HT-29 (cell line): ENCODE data around the gene PLXNB2. TPM values are rescaled to one million over a fixed set of nuclear protein-coding genes. Genes with fewer than 3 reads are reported as not detected.
"Not testable (repeated sequence)": the region's sequence is repeated elsewhere in the genome, so short reads cannot be mapped to it uniquely, and the experiment has no call there.

Experiments
- DNase-seq: peaks from one replicate; pipeline ENCODE4 v3.0.0-alpha.2; 2015; ENCODE audit warnings: low spot score
- total RNA-seq: library from RNA; depleted of rRNA; stranded (reverse); fragments of >200 nt; shearing (Covaris generic); gene quantifications from 2 replicates; pipeline ENCODE4 v1.2.3, GENCODE V29; 2014

Gene PLXNB2
- total RNA-seq, 1 experiment from 2014 or later: 247 TPM

DNA sequence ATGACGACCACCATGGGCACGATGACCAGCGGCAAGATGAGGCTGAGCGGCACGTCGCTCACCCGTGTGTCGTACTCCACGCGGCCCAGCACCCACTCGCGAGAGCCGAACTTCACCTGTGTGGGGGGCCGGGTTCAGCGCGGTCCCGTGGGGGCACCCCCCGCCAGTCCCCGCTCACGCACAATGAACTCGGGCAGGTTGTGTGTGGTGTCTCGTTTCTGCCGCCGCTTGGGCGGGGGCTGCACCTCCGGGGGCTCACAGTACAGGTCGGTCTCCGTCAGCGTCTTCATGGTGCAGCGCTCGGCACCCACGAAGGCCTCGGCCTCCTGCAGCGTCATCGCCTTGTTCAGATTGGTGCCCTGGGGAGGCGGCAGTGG is 26.1 kb downstream of the PLXNB2 start:
- no peak for DNase-seq

DNA sequence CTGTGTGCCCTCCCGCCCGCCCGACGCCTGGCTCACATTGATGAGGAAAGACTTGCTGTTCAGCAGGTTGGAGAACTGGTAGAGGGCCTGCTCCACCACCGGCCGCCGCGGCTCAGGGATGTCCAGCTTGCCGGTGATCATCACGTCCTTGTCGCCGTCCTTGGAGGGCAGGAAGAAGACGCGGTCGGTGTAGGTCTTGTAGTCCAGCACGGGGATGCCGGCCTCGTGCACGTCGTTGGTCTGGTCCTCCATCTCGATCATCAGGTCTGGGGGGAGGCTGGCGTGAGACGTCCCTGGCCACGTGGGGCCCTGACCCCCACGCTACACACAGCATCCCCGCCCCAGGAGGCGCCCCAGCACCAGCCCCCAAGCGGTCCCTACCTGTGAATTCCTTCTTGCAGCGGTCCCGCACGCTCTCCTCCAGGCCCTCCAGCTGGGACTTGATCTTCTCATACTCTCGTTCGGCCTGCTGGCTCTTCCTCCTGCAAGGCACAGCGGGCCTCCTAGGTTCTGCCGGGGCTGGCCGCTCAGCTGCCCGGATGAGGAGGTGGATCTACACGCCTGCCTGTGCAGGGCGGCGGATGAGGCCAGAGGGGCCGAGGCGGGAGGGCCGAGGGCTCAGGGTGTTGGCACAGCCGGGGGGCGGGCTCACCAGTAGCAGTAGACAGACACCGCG is 26.6 kb downstream of the PLXNB2 start:
- no peak for DNase-seq

DNA sequence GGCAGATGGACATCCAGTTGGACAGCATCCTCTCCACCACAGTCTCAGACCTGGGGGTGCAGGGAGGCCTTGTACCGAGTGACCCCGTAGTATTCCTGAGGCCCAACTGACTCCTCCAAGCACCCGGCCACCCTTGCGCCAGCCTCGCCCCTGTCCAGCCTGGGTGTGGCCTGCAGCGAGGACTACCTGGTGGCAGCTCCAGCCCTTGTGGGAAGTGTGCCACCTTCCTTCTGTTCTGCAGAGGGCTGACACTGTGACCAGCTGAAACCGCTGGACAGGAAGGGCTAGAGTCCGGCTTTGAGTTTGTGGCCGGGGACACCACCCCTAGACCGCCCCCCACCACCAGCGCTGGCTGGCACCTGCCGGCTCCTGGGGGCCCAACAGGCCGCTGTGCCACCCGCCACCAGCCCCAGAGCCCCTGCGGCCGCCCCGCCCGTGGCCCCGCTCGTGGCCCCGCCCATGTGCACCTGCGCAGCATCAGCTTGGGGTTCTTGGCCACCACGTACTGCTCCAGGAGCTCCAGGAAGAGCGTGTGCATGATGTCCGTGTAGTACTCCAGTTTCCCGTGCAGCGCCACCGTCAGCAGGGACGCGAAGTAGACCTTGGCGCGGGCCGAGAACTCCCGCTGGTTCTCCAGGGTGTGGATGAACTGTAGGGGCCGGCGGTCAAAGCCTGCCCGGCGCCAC is 27.3 kb downstream of the PLXNB2 start:
- no peak for DNase-seq

DNA sequence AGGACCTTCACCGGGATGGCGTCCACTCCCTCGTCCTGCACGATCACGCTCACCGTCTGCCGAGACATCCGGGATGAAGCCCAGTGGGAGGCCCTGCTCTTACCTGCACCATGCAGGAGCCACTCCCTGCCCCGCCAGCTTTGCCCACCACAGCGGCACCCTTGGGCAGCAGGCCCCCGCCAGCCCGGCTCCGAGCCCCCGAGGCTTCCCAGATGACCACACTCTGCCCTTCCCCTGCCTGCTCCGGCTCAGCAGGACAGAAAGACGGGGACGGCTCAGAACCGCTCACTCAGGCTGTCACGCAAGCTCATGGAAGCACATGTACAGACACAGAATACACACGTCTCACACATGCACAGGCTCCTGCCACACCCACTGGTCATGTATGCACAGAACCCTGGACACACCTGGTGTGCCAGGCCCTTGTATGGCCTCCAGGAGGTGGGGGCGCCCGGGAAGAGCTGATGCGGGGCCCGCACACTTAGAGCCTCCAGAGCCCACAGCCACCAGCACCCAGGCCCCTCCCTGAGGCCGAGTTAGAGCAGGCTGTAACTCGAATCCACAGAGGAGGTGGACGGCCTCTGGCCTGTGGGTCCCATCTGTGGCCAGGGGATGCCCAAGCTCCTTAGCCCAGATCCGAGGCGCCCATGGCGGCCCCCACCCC is 28.4 kb downstream of the PLXNB2 start:
- no peak for DNase-seq

DNA sequence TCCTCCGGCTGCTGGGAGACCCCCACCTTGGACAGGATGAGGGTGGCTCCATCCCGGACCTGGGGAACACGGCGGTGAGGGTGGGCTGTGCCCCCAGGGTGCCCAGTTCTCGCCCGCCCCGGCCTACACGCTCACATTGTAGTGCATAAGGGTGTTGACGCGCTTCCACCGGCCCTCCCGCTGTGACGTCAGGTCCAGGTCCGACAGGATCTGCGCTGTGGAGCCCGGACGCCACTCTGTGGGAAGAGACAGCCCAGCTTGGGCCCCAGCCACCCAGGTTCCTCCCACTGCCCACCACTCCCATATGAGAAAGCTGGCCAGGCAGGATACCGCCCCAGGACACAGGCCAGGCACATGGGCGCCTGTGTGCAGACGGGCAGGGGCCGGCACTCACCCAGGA is 29.0 kb downstream of the PLXNB2 start:
- DNase-seq: no peak

DNA sequence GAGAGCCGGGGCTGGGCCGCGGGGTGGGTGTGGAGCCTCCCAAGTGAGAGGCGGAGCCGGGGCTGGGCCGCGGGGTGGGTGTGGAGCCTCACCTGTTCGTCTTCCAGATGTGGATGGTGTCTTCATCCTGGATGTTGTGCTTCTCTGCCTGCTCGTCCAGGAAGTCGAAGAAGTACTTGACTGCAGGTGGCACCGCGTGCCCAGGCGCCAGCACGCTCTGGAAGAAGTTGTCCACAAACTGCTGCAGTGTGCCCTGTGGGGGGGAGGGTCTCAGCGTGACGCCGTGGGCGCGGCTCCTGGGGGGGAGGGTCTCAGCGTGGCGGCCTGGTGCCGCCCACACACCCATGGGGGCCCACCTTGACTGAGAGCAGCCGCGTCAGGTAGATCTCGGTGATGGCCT is 29.7 kb downstream of the PLXNB2 start:
- no peak for DNase-seq

DNA sequence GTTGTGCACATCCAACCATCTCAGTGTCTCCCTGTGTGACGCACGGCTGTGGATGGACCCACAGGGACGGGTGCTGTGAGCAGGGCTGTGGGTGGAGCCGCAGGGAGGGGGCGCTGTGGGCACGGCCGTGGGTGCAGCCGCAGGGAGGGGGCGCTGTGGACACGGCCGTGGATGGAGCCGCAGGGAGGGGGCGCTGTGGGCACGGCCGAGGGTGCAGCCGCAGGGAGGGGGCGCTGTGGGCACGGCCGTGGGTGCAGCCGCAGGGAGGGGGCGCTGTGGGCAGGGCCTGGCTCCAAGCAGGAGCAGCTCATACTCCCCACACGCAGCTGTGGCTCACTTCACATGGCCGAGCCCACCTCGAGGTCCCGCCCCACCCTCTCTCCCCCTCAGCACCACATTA is 31.3 kb downstream of the PLXNB2 start:
- DNase-seq: peak; percentile 59

DNA sequence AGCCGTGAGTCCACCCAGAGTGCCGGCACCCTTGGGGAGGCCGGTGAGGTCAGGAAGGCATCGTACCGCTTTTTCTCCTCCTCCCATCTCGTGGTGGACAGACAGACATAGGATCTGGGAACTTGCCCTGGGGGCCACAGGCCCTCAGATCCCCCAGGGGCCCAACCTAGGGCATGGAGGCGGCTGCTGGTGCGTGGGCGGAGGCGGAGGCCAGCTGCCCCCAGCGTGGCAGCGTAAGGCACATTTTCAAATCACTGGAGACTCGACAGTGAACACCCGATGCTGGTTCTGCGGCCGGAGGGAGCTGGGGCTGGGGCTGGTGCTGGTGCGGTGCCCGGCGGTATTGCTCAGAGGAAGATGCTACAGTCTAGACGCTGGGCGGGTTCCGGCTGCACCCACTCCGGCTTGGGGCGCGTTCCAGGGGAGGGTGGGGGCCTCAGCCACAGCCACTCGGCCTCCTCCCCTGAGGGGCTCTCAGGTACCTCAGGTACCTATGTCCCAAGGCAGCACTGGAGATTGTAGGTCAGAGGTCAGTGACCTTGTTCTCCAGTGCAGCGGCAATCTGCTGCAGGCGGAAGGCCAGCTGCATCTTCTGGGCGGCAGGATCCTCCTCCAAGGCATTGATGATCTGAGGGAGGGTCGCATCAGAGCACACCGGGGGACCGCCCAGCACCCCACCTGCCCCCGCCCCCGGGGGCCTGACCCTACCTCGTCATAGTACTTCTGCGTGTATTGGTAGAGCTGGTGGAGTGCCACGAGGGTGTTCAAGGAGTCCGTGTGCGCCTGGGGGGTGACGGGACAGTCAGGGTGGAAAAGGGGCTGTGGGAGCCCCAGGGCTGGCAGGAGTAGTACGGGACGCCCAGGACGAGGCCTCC is 32.0 kb downstream of the PLXNB2 start:
- DNase-seq: no peak

DNA sequence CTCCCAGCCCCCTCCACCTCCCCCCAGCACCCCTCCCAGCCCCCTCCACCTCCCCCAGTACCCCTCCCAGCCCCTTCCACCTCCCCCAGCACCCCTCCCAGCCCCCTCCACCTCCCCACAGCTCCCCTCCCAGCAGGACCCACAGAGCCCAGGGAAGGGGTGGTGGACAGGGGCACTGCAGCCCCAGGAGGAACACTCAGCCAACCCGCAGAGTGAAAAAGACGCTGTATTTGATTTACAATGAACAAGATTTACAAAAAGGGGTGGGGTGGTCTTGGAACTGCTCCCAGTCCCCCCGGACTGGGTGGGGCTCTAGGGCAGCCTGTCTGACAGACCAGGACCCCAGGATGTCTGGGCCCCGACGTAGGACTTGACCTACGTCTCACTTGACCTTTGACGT is 32.7 kb downstream of the PLXNB2 start:
- no peak for DNase-seq

DNA sequence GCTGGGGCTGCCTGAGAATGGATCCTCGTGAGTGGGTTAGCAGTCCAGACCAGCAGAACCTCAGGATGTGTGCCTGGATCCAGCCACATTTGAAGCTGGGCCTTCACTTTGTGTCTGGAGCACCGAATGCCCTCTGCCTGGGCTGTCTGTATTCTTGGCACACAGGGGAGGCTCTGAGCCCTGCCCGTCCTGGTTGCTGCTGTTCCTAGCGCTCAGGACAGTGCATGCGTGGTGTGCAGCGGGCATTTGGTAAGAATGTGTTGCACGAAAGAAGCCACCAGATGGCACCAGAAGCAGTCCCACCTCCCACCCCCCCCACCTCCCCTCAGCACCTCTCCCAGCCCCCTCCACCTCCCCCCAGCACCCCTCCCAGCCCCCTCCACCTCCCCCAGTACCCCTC is 33.1 kb downstream of the PLXNB2 start:
- no peak for DNase-seq

DNA sequence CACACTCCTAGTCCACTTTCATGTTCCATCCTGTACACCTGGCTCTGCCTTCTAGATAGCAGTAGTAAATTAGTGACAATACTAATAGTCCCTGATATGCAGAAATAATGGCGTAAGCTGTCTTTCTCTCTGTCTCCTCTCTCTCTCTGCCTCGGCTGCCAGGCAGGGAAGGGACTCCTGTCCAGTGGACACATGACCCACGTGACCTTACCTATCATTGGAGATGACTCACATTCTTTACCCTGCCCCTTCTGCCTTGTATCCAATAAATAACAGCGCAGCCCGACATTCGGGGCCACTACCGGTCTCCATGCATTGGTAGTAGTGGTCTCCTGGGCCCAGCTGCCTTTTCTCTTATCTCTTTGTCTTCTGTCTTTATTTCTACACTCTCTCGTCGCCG is 33.7 kb downstream of the PLXNB2 start:
- DNase-seq: not testable (repeated sequence)

DNA sequence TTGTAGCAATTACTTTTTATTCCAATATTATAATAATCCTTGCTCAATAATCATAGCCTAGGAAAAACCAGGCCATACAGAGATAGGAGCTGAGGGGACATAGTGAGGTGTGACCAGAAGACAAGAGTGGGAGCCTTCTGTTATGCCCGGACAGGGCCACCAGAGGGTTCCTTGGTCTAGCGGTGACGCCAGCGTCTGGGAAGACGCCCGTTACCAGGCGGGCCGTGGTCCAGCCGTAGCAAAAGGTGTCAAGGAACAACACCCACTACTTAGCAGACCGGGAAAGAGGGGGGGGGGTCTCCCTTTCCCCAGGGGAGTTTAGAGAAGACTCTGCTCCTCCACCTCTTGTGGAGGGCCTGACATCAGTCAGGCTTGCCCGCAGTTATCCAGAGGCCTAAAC is 34.1 kb downstream of the PLXNB2 start:
- DNase-seq: not testable (repeated sequence)

DNA sequence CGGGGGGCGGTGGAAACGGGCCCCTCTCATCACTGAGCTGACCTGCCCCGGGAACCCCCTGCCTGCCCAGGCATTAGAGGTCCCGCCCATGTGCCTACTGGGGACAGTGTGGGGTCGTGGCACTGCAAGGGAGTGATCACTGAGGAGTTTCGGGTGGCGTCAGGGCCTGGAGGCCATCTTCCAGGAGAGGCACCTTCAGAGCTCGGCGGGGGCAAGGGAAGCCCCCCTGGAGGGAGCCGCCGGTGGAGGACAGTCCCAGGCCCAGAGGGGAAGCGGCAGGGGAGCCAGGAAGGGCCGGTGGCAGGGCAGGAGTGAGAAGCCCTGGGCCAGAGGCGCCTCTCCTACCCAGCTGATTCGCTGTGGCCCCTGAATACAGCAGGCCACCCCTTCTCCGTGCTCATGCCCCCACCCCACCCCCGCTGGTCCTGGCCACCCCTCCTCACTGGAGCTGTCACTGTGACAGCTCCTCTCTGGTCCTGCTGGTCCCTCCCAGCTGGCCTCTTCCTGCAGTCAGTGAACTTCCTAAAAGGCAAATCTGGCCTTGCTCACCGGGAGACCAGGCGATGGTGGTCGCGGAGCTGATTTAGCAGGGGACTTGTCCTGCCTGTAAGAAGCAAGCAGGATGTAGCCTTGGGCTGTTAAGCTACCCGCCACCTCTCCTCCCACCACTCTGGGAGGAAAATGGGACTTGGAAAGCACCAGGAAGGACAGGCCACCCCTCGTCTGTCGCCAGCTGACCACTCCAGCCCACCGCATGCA is 35.2 kb downstream of the PLXNB2 start:
- DNase-seq: no peak

DNA sequence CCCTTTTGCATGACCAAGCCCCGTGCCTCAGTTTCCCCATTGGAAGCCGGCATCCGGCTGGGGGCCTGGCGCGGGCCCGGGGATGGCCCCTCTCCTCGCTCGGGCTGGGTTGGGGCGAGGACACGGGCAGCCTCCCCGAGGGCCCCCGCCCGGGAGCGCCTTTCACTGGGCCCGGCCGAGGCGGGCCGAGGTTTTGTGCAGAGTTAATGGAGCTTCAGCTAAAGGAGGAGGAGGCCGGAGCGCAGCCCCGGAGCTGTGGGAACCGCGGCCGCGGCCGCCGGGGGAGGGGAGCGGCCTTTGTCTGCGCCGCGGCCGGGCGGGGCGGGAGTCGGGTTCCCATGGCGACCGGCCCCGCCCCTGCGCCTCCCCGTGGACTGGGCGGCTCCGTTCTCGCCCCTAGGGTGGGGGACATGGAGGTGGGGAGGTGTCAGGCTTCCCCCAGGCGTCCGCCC is 35.9 kb downstream of the PLXNB2 start:
- peak; percentile 61 for DNase-seq

DNA sequence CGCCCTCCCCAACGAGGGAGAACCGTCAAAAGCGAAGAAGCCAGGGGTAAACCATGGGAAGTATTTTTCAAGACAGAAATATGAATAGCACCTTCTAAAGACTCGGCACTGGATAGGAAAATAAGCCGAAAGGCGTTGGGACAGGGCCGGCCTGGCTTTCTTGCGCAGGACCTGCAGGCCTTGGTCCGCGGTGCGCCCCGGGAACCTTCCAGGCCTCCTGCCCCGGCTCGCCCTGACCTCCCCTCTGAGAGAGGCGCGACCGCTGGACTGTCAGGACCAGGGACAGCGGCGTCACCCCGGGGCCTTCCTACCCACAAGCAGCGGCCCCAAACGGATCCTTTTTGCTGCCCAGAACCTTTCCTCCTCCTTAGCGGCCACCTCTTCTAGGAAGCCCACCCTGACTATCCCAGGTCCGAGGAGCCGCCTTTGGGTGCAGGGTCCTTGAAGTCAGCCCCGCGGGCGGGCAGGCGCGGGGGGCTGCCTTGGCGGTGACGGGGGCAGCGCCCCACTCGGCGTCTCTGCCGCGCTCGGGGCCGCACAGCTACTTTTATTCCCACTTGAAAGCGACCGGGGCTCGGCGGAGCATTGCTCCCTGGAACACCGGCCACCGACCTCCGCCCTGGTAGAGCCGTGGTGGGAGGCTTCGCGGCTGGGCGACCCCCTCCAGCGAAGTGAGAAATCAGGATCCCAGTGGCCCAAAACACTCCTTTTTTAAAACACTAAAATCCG is 36.6 kb downstream of the PLXNB2 start:
- DNase-seq: no peak

DNA sequence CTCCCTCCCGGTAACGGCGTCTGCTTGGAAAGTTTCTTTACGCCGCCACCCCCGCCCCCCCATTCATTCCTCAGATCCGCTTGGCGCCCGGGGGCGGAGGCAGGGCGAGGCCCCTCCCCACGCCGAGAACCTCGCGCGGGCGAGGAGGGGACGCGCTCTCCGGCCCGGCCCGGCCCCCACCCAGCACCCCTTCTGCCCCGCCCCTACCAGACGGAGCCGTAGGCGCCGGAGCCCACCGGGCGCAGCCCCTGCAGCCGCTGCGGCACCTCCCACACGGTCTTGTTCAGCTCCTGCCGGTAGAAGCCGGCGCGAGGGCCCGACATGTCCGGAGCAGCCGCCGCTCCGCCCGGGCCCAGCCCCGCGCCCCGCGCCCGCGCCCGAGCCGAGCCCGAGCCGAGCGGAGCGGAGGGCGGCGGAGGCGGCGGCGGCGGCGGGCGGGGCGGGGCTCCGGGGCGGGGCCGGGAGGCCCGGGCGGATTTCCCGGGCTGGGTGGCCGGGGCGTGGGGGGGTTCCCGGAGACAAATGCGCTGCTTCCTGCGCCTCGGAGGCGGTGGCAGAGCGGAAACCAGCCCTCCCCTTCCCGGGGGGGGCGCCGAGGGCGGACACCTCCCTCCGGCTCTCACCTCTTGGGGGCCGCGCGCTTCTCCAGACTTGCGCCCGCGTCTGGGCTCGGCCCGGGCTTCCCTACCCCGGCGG is 37.3 kb downstream of the PLXNB2 start, which contains the start of gene MAPK11:
Gene MAPK11, minus strand, starts transcription at position 411 of the 696 bp plus-strand sequence. Its CDS starts 88 bp downstream, at position 323.
- DNase-seq: no peak

DNA sequence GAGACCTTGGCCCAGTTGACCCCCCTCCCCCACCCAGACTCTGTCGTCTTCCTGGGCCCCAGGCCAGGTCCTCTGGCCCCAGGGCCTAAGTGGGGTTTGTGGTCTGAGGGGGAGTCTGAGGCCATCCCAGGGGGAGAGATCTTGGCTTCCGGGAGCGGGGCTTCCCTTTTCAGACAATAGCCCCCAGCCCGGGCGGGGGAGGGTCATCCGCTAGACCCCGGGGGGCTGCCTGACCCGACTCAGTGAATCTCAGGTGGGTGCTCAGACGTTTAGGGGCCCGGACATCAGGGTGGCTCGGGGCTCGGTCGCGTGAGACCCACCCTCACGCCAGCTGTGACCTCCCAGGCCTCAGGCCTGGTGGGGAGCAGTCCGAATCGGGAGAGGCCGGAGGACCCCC is 37.9 kb downstream of the PLXNB2 start:
- DNase-seq: no peak

DNA sequence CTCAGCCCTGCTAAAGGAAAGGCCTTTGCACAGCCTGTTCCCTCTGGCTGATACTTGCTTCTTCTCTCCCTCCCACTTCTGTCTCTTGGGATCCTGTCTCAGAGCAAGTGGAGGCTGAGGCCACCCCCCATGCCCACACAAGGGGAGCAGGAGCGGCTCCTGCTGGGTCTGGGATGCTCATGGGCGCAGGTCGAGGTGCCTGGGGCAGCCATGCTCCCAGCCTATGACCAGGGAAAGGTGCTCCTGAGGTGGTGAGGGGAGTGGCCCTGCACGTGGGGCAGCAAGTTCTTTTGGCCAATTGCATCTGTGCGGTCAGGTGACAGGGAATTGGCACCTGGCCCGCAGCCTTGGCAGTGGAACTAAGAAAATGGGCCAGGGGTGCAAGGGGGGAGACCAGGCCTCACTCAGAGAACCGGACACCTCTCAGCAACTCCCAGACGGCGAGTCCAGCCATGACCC is 38.8 kb downstream of the PLXNB2 start:
- DNase-seq: peak; percentile 30

DNA sequence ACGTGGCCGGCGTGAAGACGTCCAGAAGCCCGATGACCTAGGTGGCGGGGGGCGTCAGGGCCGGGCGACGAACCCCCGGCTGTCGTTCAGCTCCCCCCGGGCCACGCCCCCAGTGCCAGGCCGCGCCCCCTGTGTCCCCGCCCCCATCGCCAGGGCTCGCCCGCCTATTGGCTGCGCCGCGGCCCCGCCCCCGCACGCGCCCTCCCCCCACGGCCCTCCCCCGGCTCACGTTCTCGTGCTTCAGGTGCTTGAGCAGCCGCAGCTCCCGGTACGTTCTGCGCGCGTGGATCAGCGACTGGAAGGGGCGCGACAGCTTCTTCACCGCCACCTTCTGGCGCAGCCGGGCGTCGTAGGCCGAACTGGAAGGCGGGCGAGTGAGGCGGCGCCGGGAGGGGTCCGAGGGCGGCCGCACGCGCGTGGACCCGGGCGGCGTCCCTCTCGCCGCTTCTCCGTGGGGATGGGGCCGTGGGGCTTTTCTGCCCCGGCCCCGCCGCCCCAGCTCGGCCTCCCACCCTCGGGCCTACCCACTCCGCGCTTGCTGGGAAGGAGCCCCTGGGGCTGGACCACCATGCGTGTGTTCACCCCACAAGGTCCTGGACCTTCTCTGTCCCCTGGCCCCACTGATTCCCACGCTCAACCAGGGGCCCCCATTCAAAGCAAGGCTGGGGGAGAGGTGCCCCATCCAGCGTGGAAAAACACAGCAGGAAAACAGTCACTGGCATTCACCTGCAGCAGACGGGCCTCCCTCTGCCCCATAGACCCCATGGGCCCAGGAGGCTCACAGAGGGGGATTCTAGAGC is 39.7 kb downstream of the PLXNB2 start:
- DNase-seq: no peak
